GM19468 (cell line): Measurements from ENCODE around the gene OR6C3.
"Not testable (repeated sequence)": the region's sequence is repeated elsewhere in the genome, so short reads cannot be mapped to it uniquely, and the experiment has no call there.

Experiments used
- ATAC-seq: cut with Tn5 transposase; IDR thresholded peaks from one replicate; pipeline ENCODE4 v1.9.1; 2021; ENCODE audit warnings: mild to moderate bottlenecking, moderate library complexity, moderate number of reproducible peaks; ENCODE audit not compliant: unreplicated experiment; ENCODE audit errors: extremely low read depth

Gene OR6C3

GRCh38 chr12:55330446-55330845 lies at the start of gene OR6C3:
Gene OR6C3, plus strand, starts transcription at chr12:55330746. Its CDS starts 955 bp downstream, at chr12:55331701.
- no peak for ATAC-seq

- ATAC-seq = no peak
These were observed 49.6 kb upstream of the OR6C3 start for GRCh38 chr12:55280991-55281390.

- no peak for ATAC-seq
These were observed 40.5 kb upstream of the OR6C3 start for GRCh38 chr12:55289999-55290398.

GRCh38 chr12:55296469-55296868 lies 34.1 kb upstream of the OR6C3 start, which contains the start of gene OR6C6:
Gene OR6C6, minus strand, starts transcription at chr12:55296569. Its CDS starts 1,337 bp downstream, at chr12:55295232.
- ATAC-seq = no peak

- no peak for ATAC-seq
These were observed 16.5 kb upstream of the OR6C3 start, which contains the start of gene OR6C1 for GRCh38 chr12:55314043-55314442. Gene OR6C1, plus strand, starts transcription at chr12:55314343. Its CDS starts 6,257 bp downstream, at chr12:55320600.

GRCh38 chr12:55320201-55320600 lies 10.3 kb upstream of the OR6C3 start:
- ATAC-seq = no peak

- ATAC-seq = not testable (repeated sequence)
These were observed 4.7 kb upstream of the OR6C3 start for GRCh38 chr12:55325801-55326200.

- no peak for ATAC-seq
These were observed 5.5 kb downstream of the OR6C3 start for GRCh38 chr12:55336002-55336401.

- not testable (repeated sequence) for ATAC-seq
These were observed 24.8 kb downstream of the OR6C3 start for GRCh38 chr12:55355338-55355737.

GRCh38 chr12:55362675-55363074 lies 32.1 kb downstream of the OR6C3 start, which contains the start of gene OR6C75:
Gene OR6C75, plus strand, starts transcription at chr12:55362975. Its CDS starts 2,136 bp downstream, at chr12:55365111.
- no peak for ATAC-seq

- no peak for ATAC-seq
These were observed 34.5 kb downstream of the OR6C3 start for GRCh38 chr12:55365086-55365485.

GRCh38 chr12:55372521-55372920 lies 42.0 kb downstream of the OR6C3 start:
- no peak for ATAC-seq
